OCI-LY7 (cell line): ENCODE data around the gene FAM78A. TPM values are rescaled to one million over a fixed set of nuclear protein-coding genes. Genes with fewer than 3 reads are reported as not detected.

Experiments used
- BruUV-seq: library from RNA; stranded (reverse); fragments of 400-500 nt; replicated peaks from 2 replicates; lab custom pipeline; 2021; lab: Mats Ljungman, UMichigan
- CTCF ChIA-PET: fragments of 300-600 bp; sonication (Branson Sonifier 250); formaldehyde crosslinking; loops from one replicate; lab custom pipeline; 2022; ENCODE audit warnings: antibody characterized with exemption; ENCODE audit not compliant: unreplicated experiment; lab: Charles Lee
- POLR2A ChIA-PET: fragments of 300-600 bp; sonication (Branson Sonifier 250); formaldehyde crosslinking; loops from one replicate; lab custom pipeline; 2022; ENCODE audit warnings: antibody characterized with exemption; lab: Charles Lee
- DNase-seq: peaks from one replicate; pipeline ENCODE4 v3.0.0-alpha.2; 2015; ENCODE audit warnings: low spot score
- H2AFZ ChIP-seq: fragments of 200-600 bp; sonication (generic), shearing (Covaris generic); 2 replicates; pipeline ENCODE4 v1.6.1; 2014; ENCODE audit warnings: mild to moderate bottlenecking, antibody characterized with exemption, low read length, moderate library complexity
- H3K27ac ChIP-seq: fragments of 200-600 bp; sonication (generic); 2 replicates; pipeline ENCODE4 v1.5.1; 2014; ENCODE audit warnings: mixed run types, low read depth, mild to moderate bottlenecking, moderate library complexity, low read length, inconsistent platforms; ENCODE audit not compliant: poor library complexity, severe bottlenecking
- H3K36me3 ChIP-seq: fragments of 200-600 bp; sonication (generic); 2 replicates; pipeline ENCODE4 v1.6.1; 2014; ENCODE audit warnings: mild to moderate bottlenecking, antibody characterized with exemption, low read length, moderate library complexity, mixed read lengths; ENCODE audit not compliant: insufficient read depth
- H3K4me1 ChIP-seq: fragments of 200-600 bp; sonication (generic); 2 replicates; pipeline ENCODE4 v1.5.1; 2014; ENCODE audit warnings: mild to moderate bottlenecking, low read length; ENCODE audit not compliant: insufficient read depth, poor library complexity, severe bottlenecking
- H3K4me2 ChIP-seq: fragments of 200-600 bp; sonication (generic); 2 replicates; pipeline ENCODE4 v1.6.1; 2014; ENCODE audit warnings: mild to moderate bottlenecking, low read length
- H3K4me3 ChIP-seq: fragments of 200-600 bp; sonication (generic); 2 replicates; pipeline ENCODE4 v1.5.1; 2014; ENCODE audit warnings: mild to moderate bottlenecking, low read depth, low read length; ENCODE audit not compliant: poor library complexity, severe bottlenecking
- H3K79me2 ChIP-seq: fragments of 200-600 bp; sonication (generic); 2 replicates; pipeline ENCODE4 v1.6.1; 2016; ENCODE audit warnings: low read depth, mild to moderate bottlenecking, low read length, moderate library complexity, mixed read lengths; ENCODE audit not compliant: insufficient read depth
- H3K9me2 ChIP-seq: fragments of 200-600 bp; sonication (generic); 2 replicates; pipeline ENCODE4 v1.6.1; 2016; ENCODE audit warnings: mild to moderate bottlenecking, low read length, mixed read lengths; ENCODE audit not compliant: insufficient read depth
- H3K9me3 ChIP-seq: fragments of 200-600 bp; sonication (generic); 2 replicates; pipeline ENCODE4 v1.6.1; 2014; ENCODE audit warnings: mild to moderate bottlenecking, mixed run types, low read length, mixed read lengths
- H4K20me1 ChIP-seq: fragments of 200-600 bp; sonication (generic); 2 replicates; pipeline ENCODE4 v1.6.1; 2014; ENCODE audit warnings: mild to moderate bottlenecking, antibody characterized with exemption, low read length, moderate library complexity, mixed read lengths; ENCODE audit not compliant: insufficient read depth
- CTCF ChIP-seq: fragments of 200-600 bp; sonication (generic); conservative IDR thresholded peaks from 2 replicates; pipeline ENCODE4 v1.5.1; 2014; ENCODE audit warnings: mild to moderate bottlenecking, antibody characterized with exemption, low read length, moderate library complexity, mixed read lengths
- EZH2phosphoT487 ChIP-seq: fragments of 200-600 bp; sonication (generic); IDR thresholded peaks from 2 replicates; pipeline ENCODE4 v1.6.1; 2018; ENCODE audit warnings: low read depth, borderline replicate concordance, mild to moderate bottlenecking, mixed run types, antibody characterized with exemption, low read length, moderate library complexity, mixed read lengths
- intact Hi-C: fragments of 100-400 bp; cut with micrococcal nuclease; formaldehyde crosslinking; loops from one replicate; pipeline ENCODE4 v1.10.0; 2022; ENCODE audit not compliant: unreplicated experiment
- total RNA-seq, 2 experiments: library from RNA; depleted of rRNA in 1 of 2; stranded (reverse); fragments of >200 nt in 1 of 2; shearing (Covaris generic) in 1 of 2; gene quantifications; 2 replicates each; pipeline ENCODE4 v1.2.3, GENCODE V29; 2014 to 2022

Gene FAM78A
- total RNA-seq, 2 experiments from 2014 or later, result 25.0 to 35.0 TPM

GRCh38 chr9:131227112-131227958 is 49.0 kb downstream of the FAM78A start:
- intact Hi-C loops, result no loop called here
- ChIA-PET CTCF (no interaction called here), POLR2A (no interaction called here)
- Histone ChIP-seq H3K36me3 (peaks cover 67% of the 10 kb centered on the region), H3K79me2 (no peaks in the 10 kb centered on the region), H3K4me3 (no peak overlapping the region), H3K9me2 (no peaks in the 10 kb centered on the region), H3K9me3 (no peaks in the 10 kb centered on the region), H3K4me2 (no peak overlapping the region), H2AFZ (no peak overlapping the region), H4K20me1 (no peaks in the 10 kb centered on the region), H3K27ac (no peak overlapping the region), H3K4me1 (peaks cover 10% of the 10 kb centered on the region)
- no peak for DNase-seq
- no TSS peak for BruUV-seq
- no peak for TF ChIP-seq EZH2phosphoT487
- TF ChIP-seq CTCF, result no peak

GRCh38 chr9:131226226-131226625 is 50.1 kb downstream of the FAM78A start:
- Histone ChIP-seq H3K4me3 (no peak overlapping the region), H4K20me1 (no peaks in the 10 kb centered on the region), H3K36me3 (peaks cover 56% of the 10 kb centered on the region), H3K4me2 (no peak overlapping the region), H2AFZ (no peak overlapping the region), H3K4me1 (peaks cover 10% of the 10 kb centered on the region), H3K9me2 (no peaks in the 10 kb centered on the region), H3K27ac (no peak overlapping the region), H3K79me2 (no peaks in the 10 kb centered on the region), H3K9me3 (no peaks in the 10 kb centered on the region)
- intact Hi-C loops, result no loop called here
- POLR2A ChIA-PET, result no interaction called here
- CTCF ChIA-PET, result no interaction called here
- DNase-seq, result no peak
- TF ChIP-seq EZH2phosphoT487 (no peak), CTCF (no peak)
- no TSS peak for BruUV-seq

- CTCF ChIA-PET, result no interaction called here
- intact Hi-C loops, result no loop called here
- no TSS peak for BruUV-seq
- no peaks in the 10 kb centered on the region for H3K79me2 ChIP-seq
- no peak overlapping the region for H3K4me2 ChIP-seq
- no peak overlapping the region for H2AFZ ChIP-seq
- no peaks in the 10 kb centered on the region for H3K9me3 ChIP-seq
- H4K20me1 ChIP-seq, result no peaks in the 10 kb centered on the region
- POLR2A ChIA-PET, result no interaction called here
- H3K9me2 ChIP-seq, result no peaks in the 10 kb centered on the region
- no peak overlapping the region for H3K27ac ChIP-seq
- TF ChIP-seq EZH2phosphoT487, result no peak
- TF ChIP-seq CTCF, result no peak
- DNase-seq, result no peak
- peaks cover 39% of the 10 kb centered on the region for H3K36me3 ChIP-seq
- no peak overlapping the region for H3K4me3 ChIP-seq
- H3K4me1 ChIP-seq, result peaks cover 10% of the 10 kb centered on the region
Observed at GRCh38 chr9:131222460-131222859, 53.9 kb downstream of the FAM78A start.
